Panc1 (cell line): ENCODE results near the gene EME2. TPM values are rescaled to one million over a fixed set of nuclear protein-coding genes. Genes with fewer than 3 reads are reported as not detected.

ENCODE experiments used
- ATAC-seq: fragments of 200-7000 bp; cut with Tn5 transposase; 2 replicates; pipeline ENCODE4 v1.9.1; 2020; ENCODE audit warnings: mild to moderate bottlenecking, moderate library complexity
- BruUV-seq: library from RNA; stranded (reverse); fragments of 400-500 nt; replicated peaks from 2 replicates; lab custom pipeline; 2021; lab: Mats Ljungman, UMichigan
- CTCF ChIA-PET: fragments of 300-600 bp; sonication (Branson Sonifier 250); formaldehyde crosslinking; loops from one replicate; lab custom pipeline; 2022; ENCODE audit warnings: antibody characterized with exemption; lab: Charles Lee
- POLR2A ChIA-PET: fragments of 300-600 bp; sonication (Branson Sonifier 250); formaldehyde crosslinking; loops from one replicate; lab custom pipeline; 2022; ENCODE audit warnings: antibody characterized with exemption; lab: Charles Lee
- DNase-seq: peaks from one replicate; pipeline ENCODE4 v3.0.0-alpha.2; 2010; ENCODE audit warnings: low read depth, low spot score
- H3K27ac ChIP-seq: 2 replicates; pipeline ENCODE4 v1.5.1; 2011; ENCODE audit warnings: mild to moderate bottlenecking, low read length, inconsistent platforms
- H3K27me3 ChIP-seq: fragments of 200-500 bp; sonication (Bioruptor generic); 2 replicates; pipeline ENCODE4 v1.6.0; 2014; ENCODE audit warnings: low read length, inconsistent platforms; ENCODE audit not compliant: control insufficient read depth, insufficient read depth
- H3K36me3 ChIP-seq: fragments of 200-500 bp; sonication (Bioruptor generic); 2 replicates; pipeline ENCODE4 v1.5.1; 2014; ENCODE audit warnings: inconsistent platforms, mild to moderate bottlenecking, low read length, moderate library complexity; ENCODE audit not compliant: control insufficient read depth, insufficient read depth
- H3K4me1 ChIP-seq: 2 replicates; pipeline ENCODE4 v1.5.1; 2011; ENCODE audit warnings: inconsistent platforms, mild to moderate bottlenecking, low read length, moderate library complexity; ENCODE audit not compliant: control insufficient read depth, insufficient read depth
- H3K4me3 ChIP-seq, 2 experiments: 2 replicates each; pipeline ENCODE4 v1.5.1; 2011 to 2012; ENCODE audit warnings: low read depth in 2 of 2, low read length in 2 of 2, mild to moderate bottlenecking in 2 of 2, inconsistent platforms in 1 of 2, moderate library complexity in 1 of 2
- H3K9me3 ChIP-seq: fragments of 200-500 bp; sonication (Bioruptor generic); 2 replicates; pipeline ENCODE4 v1.5.1; 2014; ENCODE audit warnings: low read depth, mild to moderate bottlenecking, inconsistent platforms, low read length, moderate library complexity; ENCODE audit not compliant: control insufficient read depth, insufficient read depth
- POLR2AphosphoS5 ChIP-seq: IDR thresholded peaks from 2 replicates; pipeline ENCODE4 v1.6.1; 2012; ENCODE audit warnings: mild to moderate bottlenecking, low read depth, low read length, moderate library complexity
- SIN3A ChIP-seq: IDR thresholded peaks from 2 replicates; pipeline ENCODE4 v1.6.1; 2012; ENCODE audit warnings: low read depth, mild to moderate bottlenecking, low read length, moderate library complexity, borderline replicate concordance; ENCODE audit not compliant: insufficient read depth
- TCF7L2 ChIP-seq: IDR thresholded peaks from 2 replicates; pipeline ENCODE4 v1.6.1; 2011; ENCODE audit warnings: mild to moderate bottlenecking, low read depth, low read length, inconsistent platforms
- in situ Hi-C: cut with HindIII; loops from 2 replicates; pipeline ENCODE4 v1.10.0; 2016; ENCODE audit warnings: low sequenced_read_pairs, low pct_unique_long_range_greater_than_20kb
- intact Hi-C: fragments of 100-400 bp; cut with micrococcal nuclease; formaldehyde crosslinking; loops from one replicate; pipeline ENCODE4 v1.10.0; 2022; ENCODE audit not compliant: unreplicated experiment
- total RNA-seq: library from RNA; stranded (reverse); gene quantifications from one replicate; pipeline ENCODE4 v1.2.1, GENCODE V29; 2021; ENCODE audit not compliant: unreplicated experiment
- TF ChIP-seq, protein P1 (sequence below), 2 experiments: IDR thresholded peaks; 2 replicates each; pipeline ENCODE4 v1.6.1; 2011 to 2012; ENCODE audit warnings: low read depth in 2 of 2, control low read depth in 1 of 2, low read length in 1 of 2, mild to moderate bottlenecking in 1 of 2, moderate library complexity in 1 of 2; ENCODE audit not compliant: insufficient read depth in 1 of 2
- TF ChIP-seq, protein P2 (sequence below): fragments of 450-650 bp; IDR thresholded peaks from 2 replicates; pipeline ENCODE4 v1.5.1; 2017; ENCODE audit warnings: mild to moderate bottlenecking

Gene EME2
- total RNA-seq, 1 experiment from 2014 or later: 53.4 TPM

- POLR2A ChIA-PET: interaction anchor here (0.7 kb wide), 1 partner anchor 517 kb away, joined by 3 read pairs; no protein-coding TSS in a partner anchor
- CTCF ChIA-PET: no interaction called here
- no peaks in the 10 kb centered on the region for H3K36me3 ChIP-seq
- no peak overlapping the region for H3K27ac ChIP-seq
- DNase-seq (no peak), ATAC-seq (no peak)
- no peaks in the 10 kb centered on the region for H3K9me3 ChIP-seq
- no peaks in the 10 kb centered on the region for H3K27me3 ChIP-seq
- intact Hi-C loops (no loop called here), in situ Hi-C loops (no loop called here)
- H3K4me3 ChIP-seq: no peak overlapping the region
- TF ChIP-seq, protein P1, sequence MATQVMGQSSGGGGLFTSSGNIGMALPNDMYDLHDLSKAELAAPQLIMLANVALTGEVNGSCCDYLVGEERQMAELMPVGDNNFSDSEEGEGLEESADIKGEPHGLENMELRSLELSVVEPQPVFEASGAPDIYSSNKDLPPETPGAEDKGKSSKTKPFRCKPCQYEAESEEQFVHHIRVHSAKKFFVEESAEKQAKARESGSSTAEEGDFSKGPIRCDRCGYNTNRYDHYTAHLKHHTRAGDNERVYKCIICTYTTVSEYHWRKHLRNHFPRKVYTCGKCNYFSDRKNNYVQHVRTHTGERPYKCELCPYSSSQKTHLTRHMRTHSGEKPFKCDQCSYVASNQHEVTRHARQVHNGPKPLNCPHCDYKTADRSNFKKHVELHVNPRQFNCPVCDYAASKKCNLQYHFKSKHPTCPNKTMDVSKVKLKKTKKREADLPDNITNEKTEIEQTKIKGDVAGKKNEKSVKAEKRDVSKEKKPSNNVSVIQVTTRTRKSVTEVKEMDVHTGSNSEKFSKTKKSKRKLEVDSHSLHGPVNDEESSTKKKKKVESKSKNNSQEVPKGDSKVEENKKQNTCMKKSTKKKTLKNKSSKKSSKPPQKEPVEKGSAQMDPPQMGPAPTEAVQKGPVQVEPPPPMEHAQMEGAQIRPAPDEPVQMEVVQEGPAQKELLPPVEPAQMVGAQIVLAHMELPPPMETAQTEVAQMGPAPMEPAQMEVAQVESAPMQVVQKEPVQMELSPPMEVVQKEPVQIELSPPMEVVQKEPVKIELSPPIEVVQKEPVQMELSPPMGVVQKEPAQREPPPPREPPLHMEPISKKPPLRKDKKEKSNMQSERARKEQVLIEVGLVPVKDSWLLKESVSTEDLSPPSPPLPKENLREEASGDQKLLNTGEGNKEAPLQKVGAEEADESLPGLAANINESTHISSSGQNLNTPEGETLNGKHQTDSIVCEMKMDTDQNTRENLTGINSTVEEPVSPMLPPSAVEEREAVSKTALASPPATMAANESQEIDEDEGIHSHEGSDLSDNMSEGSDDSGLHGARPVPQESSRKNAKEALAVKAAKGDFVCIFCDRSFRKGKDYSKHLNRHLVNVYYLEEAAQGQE (IDR thresholded peaks at IDR 0.05; ENCODE audit: insufficient read depth in 1 of 2, low read depth in 2 of 2, low read length in 1 of 2): no peak
- TF ChIP-seq POLR2AphosphoS5: no peak
- TF ChIP-seq, protein P2, sequence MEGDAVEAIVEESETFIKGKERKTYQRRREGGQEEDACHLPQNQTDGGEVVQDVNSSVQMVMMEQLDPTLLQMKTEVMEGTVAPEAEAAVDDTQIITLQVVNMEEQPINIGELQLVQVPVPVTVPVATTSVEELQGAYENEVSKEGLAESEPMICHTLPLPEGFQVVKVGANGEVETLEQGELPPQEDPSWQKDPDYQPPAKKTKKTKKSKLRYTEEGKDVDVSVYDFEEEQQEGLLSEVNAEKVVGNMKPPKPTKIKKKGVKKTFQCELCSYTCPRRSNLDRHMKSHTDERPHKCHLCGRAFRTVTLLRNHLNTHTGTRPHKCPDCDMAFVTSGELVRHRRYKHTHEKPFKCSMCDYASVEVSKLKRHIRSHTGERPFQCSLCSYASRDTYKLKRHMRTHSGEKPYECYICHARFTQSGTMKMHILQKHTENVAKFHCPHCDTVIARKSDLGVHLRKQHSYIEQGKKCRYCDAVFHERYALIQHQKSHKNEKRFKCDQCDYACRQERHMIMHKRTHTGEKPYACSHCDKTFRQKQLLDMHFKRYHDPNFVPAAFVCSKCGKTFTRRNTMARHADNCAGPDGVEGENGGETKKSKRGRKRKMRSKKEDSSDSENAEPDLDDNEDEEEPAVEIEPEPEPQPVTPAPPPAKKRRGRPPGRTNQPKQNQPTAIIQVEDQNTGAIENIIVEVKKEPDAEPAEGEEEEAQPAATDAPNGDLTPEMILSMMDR: no peak
- no peak for TF ChIP-seq TCF7L2
- TF ChIP-seq SIN3A: no peak
- peaks cover 3% of the 10 kb centered on the region; the same call in 1 of the 2 replicates for H3K4me1 ChIP-seq
- no TSS peak for BruUV-seq
Observed at GRCh38 chr16:1807626-1808025, 35.0 kb downstream of the EME2 start.

DNA sequence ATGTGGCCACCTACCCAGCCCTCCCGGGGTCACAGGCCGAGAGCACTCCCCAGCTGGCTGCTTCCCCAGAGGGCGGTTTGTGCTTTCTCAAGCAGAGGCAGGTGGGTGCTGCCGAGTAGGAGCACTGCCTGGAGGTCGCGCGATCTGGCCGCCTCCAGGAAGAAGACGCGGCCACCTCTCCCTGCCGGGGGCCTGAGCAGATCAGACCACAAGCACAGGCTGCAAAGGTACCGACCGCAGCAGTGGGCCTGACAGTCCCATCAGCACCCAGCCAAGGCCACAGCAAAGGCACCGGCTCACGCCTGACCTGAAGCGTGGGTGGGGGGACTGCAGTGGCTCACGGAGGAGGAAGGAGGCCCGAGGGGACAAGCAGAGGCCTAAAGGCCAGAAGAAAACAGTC, 36.1 kb downstream of the EME2 start:
- DNase-seq (no peak), ATAC-seq (no peak)
- no peak for TF ChIP-seq SIN3A
- no peak for TF ChIP-seq TCF7L2
- TF ChIP-seq POLR2AphosphoS5: no peak
- no peak overlapping the region for H3K27ac ChIP-seq
- H3K36me3 ChIP-seq: no peaks in the 10 kb centered on the region
- H3K9me3 ChIP-seq: no peaks in the 10 kb centered on the region
- H3K4me1 ChIP-seq: peaks cover 5% of the 10 kb centered on the region; the same call in 1 of the 2 replicates
- H3K27me3 ChIP-seq: no peaks in the 10 kb centered on the region
- ChIA-PET POLR2A (no interaction called here), CTCF (no interaction called here)
- intact Hi-C loops: no loop called here
- no TSS peak for BruUV-seq
- no peak overlapping the region for H3K4me3 ChIP-seq
- in situ Hi-C loops: no loop called here

- ATAC-seq: peak; percentile 73
- CTCF ChIA-PET: no interaction called here
- H3K27me3 ChIP-seq: no peaks in the 10 kb centered on the region
Observed at GRCh38 chr16:1809281-1809801, 36.7 kb downstream of the EME2 start.

More at GRCh38 chr16:1809281-1809801, 36.7 kb downstream of the EME2 start:
- intact Hi-C loops (no loop called here), in situ Hi-C loops (no loop called here)
- Histone ChIP-seq H3K27ac (no peak overlapping the region), H3K4me1 (peaks cover 5% of the 10 kb centered on the region; the same call in 1 of the 2 replicates), H3K4me3 (no peak overlapping the region), H3K36me3 (no peaks in the 10 kb centered on the region), H3K9me3 (no peaks in the 10 kb centered on the region)
- TF ChIP-seq, protein P2: no peak
- TF ChIP-seq TCF7L2 (no peak), POLR2AphosphoS5 (no peak), SIN3A (no peak)
- TF ChIP-seq, protein P1 (IDR thresholded peaks at IDR 0.05; ENCODE audit: insufficient read depth in 1 of 2, low read depth in 2 of 2, low read length in 1 of 2): no peak
- POLR2A ChIA-PET: no interaction called here
- BruUV-seq: no TSS peak
- no peak for DNase-seq
